Naive thymus-derived CD4-positive, alpha-beta T cell (primary cell): ENCODE results near the gene ANO6. TPM values are rescaled to one million over a fixed set of nuclear protein-coding genes. Genes with fewer than 3 reads are reported as not detected.

Experiments used
- ATAC-seq: fragments of 150-1000 bp; cut with Tn5 transposase; 2 replicates; pipeline ENCODE4 v1.10.0; 2021; ENCODE audit warnings: mild to moderate bottlenecking, moderate library complexity
- CTCF ChIA-PET: fragments of 350-600 bp; sonication (Branson Sonifier 250); formaldehyde crosslinking; loops from one replicate; lab custom pipeline; 2021; ENCODE audit warnings: antibody characterized with exemption; lab: Charles Lee
- POLR2A ChIA-PET: fragments of 350-600 bp; sonication (Branson Sonifier 250); formaldehyde crosslinking; loops from one replicate; lab custom pipeline; 2021; ENCODE audit warnings: antibody characterized with exemption, inconsistent platforms; lab: Charles Lee
- DNase-seq, 9 donors: peaks; one replicate each; pipeline versions ENCODE4 v3.0.0 to v3.0.0-alpha.2; 2020 to 2022; ENCODE audit warnings: mixed read lengths in 1 of 9
- H3K27ac ChIP-seq: one replicate; pipeline ENCODE4 v1.7.0; 2013; ENCODE audit warnings: mild to moderate bottlenecking, low read depth, low read length, moderate library complexity
- H3K27me3 ChIP-seq, 2 donors: one replicate each; pipeline ENCODE4 v1.7.0; 2013; ENCODE audit warnings: low read length in 2 of 2, mild to moderate bottlenecking in 2 of 2, moderate library complexity in 2 of 2; ENCODE audit not compliant: control insufficient read depth in 2 of 2, insufficient read depth in 2 of 2
- H3K36me3 ChIP-seq, 3 experiments: 1 replicate in 2 of 3; 2 replicates in 1 of 3; pipeline ENCODE4 v1.7.0; 2013; ENCODE audit warnings: low read length in 3 of 3, mild to moderate bottlenecking in 3 of 3, moderate library complexity in 1 of 3; ENCODE audit not compliant: insufficient read depth in 3 of 3, control insufficient read depth in 2 of 3
- H3K4me1 ChIP-seq, 2 donors: one replicate each; pipeline ENCODE4 v1.7.0; 2013; ENCODE audit warnings: low read length in 2 of 2, mild to moderate bottlenecking in 2 of 2, moderate library complexity in 1 of 2; ENCODE audit not compliant: control insufficient read depth in 2 of 2, insufficient read depth in 2 of 2
- H3K4me3 ChIP-seq: 2 replicates; pipeline ENCODE4 v1.7.0; 2013; ENCODE audit warnings: mild to moderate bottlenecking, low read length
- H3K9me3 ChIP-seq, 3 experiments: 1 replicate in 2 of 3; 2 replicates in 1 of 3; pipeline ENCODE4 v1.7.0; 2013; ENCODE audit warnings: low read length in 3 of 3; ENCODE audit not compliant: control insufficient read depth in 2 of 3
- H3K27ac Mint-ChIP-seq, 9 donors: one replicate each; pipeline ENCODE4 v1.8.0; 2020 to 2022; ENCODE audit warnings: mixed read lengths in 9 of 9, mild to moderate bottlenecking in 8 of 9, moderate library complexity in 5 of 9, inconsistent platforms in 2 of 9
- H3K27me3 Mint-ChIP-seq, 5 donors: one replicate each; pipeline ENCODE4 v1.8.0; 2021 to 2022; ENCODE audit warnings: mixed read lengths in 5 of 5, mild to moderate bottlenecking in 1 of 5
- H3K36me3 Mint-ChIP-seq, 5 donors: one replicate each; pipeline ENCODE4 v1.8.0; 2020 to 2022; ENCODE audit warnings: mixed read lengths in 5 of 5, mild to moderate bottlenecking in 3 of 5, inconsistent platforms in 1 of 5
- H3K4me1 Mint-ChIP-seq, 7 donors: one replicate each; pipeline ENCODE4 v1.8.0; 2020 to 2022; ENCODE audit warnings: mixed read lengths in 7 of 7, mild to moderate bottlenecking in 3 of 7, inconsistent platforms in 1 of 7
- H3K4me3 Mint-ChIP-seq, 10 donors: one replicate each; pipeline ENCODE4 v1.8.0; 2020 to 2022; ENCODE audit warnings: mild to moderate bottlenecking in 10 of 10, mixed read lengths in 10 of 10, moderate library complexity in 6 of 10, inconsistent platforms in 2 of 10
- H3K9me3 Mint-ChIP-seq, 11 donors: one replicate each; pipeline ENCODE4 v1.8.0; 2020 to 2022; ENCODE audit warnings: mixed read lengths in 11 of 11, mild to moderate bottlenecking in 4 of 11, inconsistent platforms in 1 of 11, moderate library complexity in 1 of 11
- intact Hi-C, 2 donors: fragments of 100-400 bp; cut with micrococcal nuclease; formaldehyde crosslinking; loops; one replicate each; pipeline ENCODE4 v1.15.1; 2023
- polyA plus RNA-seq, 2 donors: library from polyadenylated mRNA; unstranded; fragments of 300-500 nt; fragmentation: Illumina TruSeq; gene quantifications; one replicate each; pipeline ENCODE4 v1.2.3, GENCODE V29; 2021
- total RNA-seq, 6 experiments: library from RNA in 5 of 6; stranded (reverse) in 5 of 6; gene quantifications; 1 replicate in 5 of 6; 2 replicates in 1 of 6; pipeline ENCODE4 v1.2.3 and lab custom pipeline; 2021 to 2026

The ANO6 gene
- total and polyA plus RNA-seq, 7 experiments from 2014 or later = 15.1 to 29.7 (median 23.7) TPM

- Histone ChIP-seq H3K4me1 (no peaks in the 10 kb centered on the region), H3K27me3 (no peaks in the 10 kb centered on the region), H3K4me3 (no peak overlapping the region), H3K36me3 (no peaks in the 10 kb centered on the region), H3K27ac (no peak overlapping the region), H3K9me3 (no peaks in the 10 kb centered on the region)
- H3K9me3 Mint-ChIP-seq = peaks cover 4 to 30% (median 15%) of the 10 kb centered on the region in 11 donors
- POLR2A ChIA-PET = no interaction called here
- peaks cover 0 to 7% (median 4%) of the 10 kb centered on the region in 5 donors for H3K27me3 Mint-ChIP-seq
- no peak overlapping the region for H3K4me3 Mint-ChIP-seq
- DNase-seq = no peak
- H3K4me1 Mint-ChIP-seq = no peaks in the 10 kb centered on the region
- CTCF ChIA-PET = no interaction called here
- H3K27ac Mint-ChIP-seq = no peak overlapping the region
- no peak for ATAC-seq
- intact Hi-C loops = no loop called here
- peaks cover 3 to 8% (median 4%) of the 10 kb centered on the region in 5 donors for H3K36me3 Mint-ChIP-seq
These were observed 263.0 kb downstream of the ANO6 start for GRCh38 chr12:45478931-45479330.

GRCh38 chr12:45481746-45482145, 265.9 kb downstream of the ANO6 start:
- Mint-ChIP-seq H3K36me3 (peaks cover 3 to 8% (median 4%) of the 10 kb centered on the region in 5 donors), H3K27me3 (peaks cover 0 to 7% (median 2%) of the 10 kb centered on the region in 5 donors), H3K27ac (no peak overlapping the region), H3K4me1 (no peaks in the 10 kb centered on the region), H3K9me3 (peaks cover 3 to 26% (median 14%) of the 10 kb centered on the region in 11 donors), H3K4me3 (no peak overlapping the region)
- H3K9me3 ChIP-seq = no peaks in the 10 kb centered on the region
- ChIA-PET CTCF (no interaction called here), POLR2A (interaction anchor here (0.6 kb wide), 1 partner anchor 292 kb away, joined by 4 read pairs; no protein-coding TSS in a partner anchor)
- no peak overlapping the region for H3K4me3 ChIP-seq
- H3K4me1 ChIP-seq = no peaks in the 10 kb centered on the region
- no peak for DNase-seq
- no peaks in the 10 kb centered on the region for H3K27me3 ChIP-seq
- no peaks in the 10 kb centered on the region for H3K36me3 ChIP-seq
- intact Hi-C loops = no loop called here
- ATAC-seq = no peak
- no peak overlapping the region for H3K27ac ChIP-seq

- H3K4me3 ChIP-seq = no peak overlapping the region
- H3K27ac Mint-ChIP-seq = no peak overlapping the region
- no peaks in the 10 kb centered on the region for H3K4me1 Mint-ChIP-seq
- peaks cover 0 to 15% (median 9%) of the 10 kb centered on the region in 11 donors for H3K9me3 Mint-ChIP-seq
- intact Hi-C loops = no loop called here
- H3K27me3 ChIP-seq = no peaks in the 10 kb centered on the region
- peaks cover 0 to 3% (median 0%) of the 10 kb centered on the region in 5 donors for H3K36me3 Mint-ChIP-seq
- peaks cover 0 to 4% (median 0%) of the 10 kb centered on the region in 5 donors for H3K27me3 Mint-ChIP-seq
- DNase-seq (no peak), ATAC-seq (no peak)
- no peaks in the 10 kb centered on the region for H3K4me1 ChIP-seq
- ChIA-PET POLR2A (no interaction called here), CTCF (no interaction called here)
- no peak overlapping the region for H3K4me3 Mint-ChIP-seq
- H3K9me3 ChIP-seq = no peaks in the 10 kb centered on the region
- no peaks in the 10 kb centered on the region for H3K36me3 ChIP-seq
- H3K27ac ChIP-seq = no peak overlapping the region
These were observed 267.7 kb downstream of the ANO6 start for GRCh38 chr12:45483571-45483970.

Other genes starting within 250 kb of the ANO6 start
- gene DBX2, start 165.0 kb upstream of the ANO6 start, total RNA-seq = not detected
- not detected for gene DBX2, start 165.0 kb upstream of the ANO6 start, polyA plus RNA-seq